ENCODE measurements around the gene SRRM3.

The SRRM3 gene

DNA sequence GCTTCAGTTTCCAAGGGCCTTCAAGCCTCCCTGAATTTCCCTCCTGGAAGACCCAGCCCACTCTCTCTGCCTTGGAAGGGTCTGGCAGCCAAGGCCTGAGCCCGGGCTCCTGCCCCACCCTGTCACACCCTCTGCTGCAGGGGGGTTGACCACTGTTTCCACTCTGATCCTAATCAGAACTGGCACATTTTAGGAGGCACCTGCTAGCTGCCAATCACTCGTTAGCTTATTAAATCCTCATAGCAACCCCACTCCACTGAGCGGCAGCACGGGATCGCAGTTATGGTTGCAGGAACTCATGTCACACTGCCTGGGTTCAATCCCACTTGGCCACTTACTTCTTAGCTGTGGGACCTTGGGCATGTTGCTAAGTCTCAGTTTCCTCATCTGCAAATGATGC lies 113.7 kb downstream of the SRRM3 start:
- no peak overlapping the region for H3K4me3 ChIP-seq (ENCODE audit: low read length)
- no peak for DNase-seq (ENCODE audit: low read depth)
- TF ChIP-seq, protein P1, sequence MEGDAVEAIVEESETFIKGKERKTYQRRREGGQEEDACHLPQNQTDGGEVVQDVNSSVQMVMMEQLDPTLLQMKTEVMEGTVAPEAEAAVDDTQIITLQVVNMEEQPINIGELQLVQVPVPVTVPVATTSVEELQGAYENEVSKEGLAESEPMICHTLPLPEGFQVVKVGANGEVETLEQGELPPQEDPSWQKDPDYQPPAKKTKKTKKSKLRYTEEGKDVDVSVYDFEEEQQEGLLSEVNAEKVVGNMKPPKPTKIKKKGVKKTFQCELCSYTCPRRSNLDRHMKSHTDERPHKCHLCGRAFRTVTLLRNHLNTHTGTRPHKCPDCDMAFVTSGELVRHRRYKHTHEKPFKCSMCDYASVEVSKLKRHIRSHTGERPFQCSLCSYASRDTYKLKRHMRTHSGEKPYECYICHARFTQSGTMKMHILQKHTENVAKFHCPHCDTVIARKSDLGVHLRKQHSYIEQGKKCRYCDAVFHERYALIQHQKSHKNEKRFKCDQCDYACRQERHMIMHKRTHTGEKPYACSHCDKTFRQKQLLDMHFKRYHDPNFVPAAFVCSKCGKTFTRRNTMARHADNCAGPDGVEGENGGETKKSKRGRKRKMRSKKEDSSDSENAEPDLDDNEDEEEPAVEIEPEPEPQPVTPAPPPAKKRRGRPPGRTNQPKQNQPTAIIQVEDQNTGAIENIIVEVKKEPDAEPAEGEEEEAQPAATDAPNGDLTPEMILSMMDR (conservative IDR thresholded peaks at IDR 0.05; ENCODE audit: low read length): no peak

DNA sequence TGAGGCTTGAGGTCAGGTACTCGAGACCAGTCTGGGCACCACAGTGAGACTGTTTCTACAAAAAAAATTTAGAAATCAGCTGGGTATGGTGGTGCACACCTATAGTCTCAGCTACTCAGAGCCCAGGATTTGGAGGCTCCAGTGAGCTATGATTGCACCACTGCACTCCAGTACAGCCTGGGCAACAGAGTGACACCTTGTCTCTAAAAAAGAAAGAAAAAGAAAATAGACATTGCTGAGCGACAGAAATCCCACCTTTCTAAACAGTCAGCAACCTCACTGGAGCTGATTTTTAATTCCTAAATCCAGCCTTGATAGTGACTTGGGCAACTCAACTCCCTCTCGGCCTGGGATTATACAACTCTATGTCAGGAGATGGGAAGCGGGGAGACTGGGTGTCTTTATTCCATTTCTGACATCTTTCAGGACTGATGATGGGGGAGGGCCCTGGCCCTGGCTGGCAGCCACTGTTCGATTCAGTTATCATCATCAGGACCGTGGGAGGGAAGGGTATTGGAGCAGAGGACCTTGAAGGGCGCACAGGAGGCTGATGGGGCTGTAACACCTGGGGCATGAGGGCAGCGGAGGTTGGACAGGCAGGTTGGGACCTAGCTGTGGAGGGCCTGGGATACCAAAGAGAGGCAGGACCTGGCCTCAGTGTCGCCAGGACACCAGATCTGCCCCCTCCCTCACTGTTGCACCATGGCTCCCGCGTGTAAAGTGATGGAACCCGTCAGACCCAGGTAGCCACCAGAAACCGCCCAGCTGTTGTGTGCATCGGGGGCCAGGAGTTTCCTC lies 115.5 kb downstream of the SRRM3 start:
- TF ChIP-seq, protein P1 (conservative IDR thresholded peaks at IDR 0.05; ENCODE audit: low read length): no peak
- no peak for DNase-seq (ENCODE audit: low read depth)
- peak overlapping the region; percentile 94 for H3K4me3 ChIP-seq (ENCODE audit: low read length)

DNA sequence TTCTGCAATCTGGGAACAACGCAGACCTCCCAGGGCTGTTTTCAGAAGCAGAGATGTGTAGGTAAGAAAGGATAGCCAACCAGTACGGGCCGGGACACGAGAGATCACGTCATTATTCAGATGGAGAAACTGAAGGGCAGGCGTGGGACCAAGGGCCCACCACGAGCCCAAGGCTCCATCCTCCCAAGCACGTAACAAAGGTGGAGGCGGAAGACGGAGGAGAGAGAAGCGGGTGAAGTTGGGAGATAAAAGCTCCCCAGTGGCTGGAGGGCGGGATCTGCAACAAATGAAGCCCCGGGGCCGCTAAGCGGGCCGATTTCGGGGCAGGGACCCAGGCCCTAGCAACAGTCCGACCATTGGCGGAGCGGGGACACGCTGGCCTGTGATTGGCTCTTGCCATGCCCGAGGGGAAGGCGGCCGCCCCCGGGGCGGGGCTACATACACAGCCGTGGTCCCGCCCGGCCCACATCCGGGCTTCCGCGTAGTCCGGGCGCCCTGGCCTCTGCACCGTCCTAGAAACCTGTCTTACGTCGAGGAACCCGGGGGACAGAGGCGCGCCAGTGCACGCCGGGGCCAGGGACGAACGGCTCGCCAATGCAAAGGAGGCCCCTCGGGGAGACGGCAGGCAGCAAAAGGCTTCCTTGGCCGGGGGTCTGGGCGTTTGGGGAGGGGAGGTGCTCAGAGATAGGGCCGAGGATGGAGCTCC lies 116.2 kb downstream of the SRRM3 start:
- H3K4me3 ChIP-seq (ENCODE audit: low read length): peak overlapping the region; percentile 94
- peak; percentile 95 for DNase-seq (ENCODE audit: low read depth)
- TF ChIP-seq, protein P1 (conservative IDR thresholded peaks at IDR 0.05; ENCODE audit: low read length): no peak

DNA sequence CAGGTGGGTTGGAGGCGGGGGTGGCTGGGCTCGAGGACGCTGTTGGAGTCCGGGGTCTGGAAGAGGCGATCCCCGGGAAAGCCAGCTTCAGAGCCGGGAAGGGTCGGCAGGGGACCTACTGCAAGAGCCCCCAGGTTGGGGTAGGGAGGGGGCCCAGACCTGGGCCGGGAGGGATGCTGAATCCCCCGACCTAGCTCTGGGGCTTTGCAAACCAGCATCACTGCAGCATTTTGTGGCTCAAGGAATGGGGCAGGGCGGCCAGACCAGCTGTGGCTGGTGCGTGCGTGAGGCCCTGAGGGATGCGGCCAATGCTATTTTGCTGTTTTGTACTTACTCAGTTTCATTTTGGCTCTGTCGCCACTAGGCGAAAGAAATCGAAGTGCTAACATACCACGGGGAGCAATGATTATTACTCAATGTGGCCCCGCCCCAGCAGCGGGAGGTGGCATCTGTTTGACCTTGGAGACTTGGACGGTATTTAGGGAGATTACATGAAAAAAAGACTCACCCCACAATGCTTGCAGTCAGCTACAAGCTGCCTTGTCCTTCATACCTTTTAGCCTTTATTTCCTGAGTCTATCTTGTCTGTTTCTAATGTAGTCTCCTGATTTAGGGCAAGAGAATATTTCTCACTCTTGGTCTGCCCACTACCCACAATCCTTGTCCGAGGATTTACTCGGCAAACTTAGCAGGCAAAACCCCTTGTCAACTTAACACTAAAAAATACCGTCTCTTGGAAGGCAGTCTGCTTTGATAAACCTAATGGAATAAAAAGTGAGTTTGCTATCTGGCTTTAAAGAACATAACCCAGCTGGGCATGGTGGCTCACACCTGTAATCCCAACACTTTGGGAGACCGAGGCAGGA lies 117.0 kb downstream of the SRRM3 start:
- peak; percentile 95 for DNase-seq (ENCODE audit: low read depth)
- H3K4me3 ChIP-seq (ENCODE audit: low read length): peak overlapping the region; percentile 94

DNA sequence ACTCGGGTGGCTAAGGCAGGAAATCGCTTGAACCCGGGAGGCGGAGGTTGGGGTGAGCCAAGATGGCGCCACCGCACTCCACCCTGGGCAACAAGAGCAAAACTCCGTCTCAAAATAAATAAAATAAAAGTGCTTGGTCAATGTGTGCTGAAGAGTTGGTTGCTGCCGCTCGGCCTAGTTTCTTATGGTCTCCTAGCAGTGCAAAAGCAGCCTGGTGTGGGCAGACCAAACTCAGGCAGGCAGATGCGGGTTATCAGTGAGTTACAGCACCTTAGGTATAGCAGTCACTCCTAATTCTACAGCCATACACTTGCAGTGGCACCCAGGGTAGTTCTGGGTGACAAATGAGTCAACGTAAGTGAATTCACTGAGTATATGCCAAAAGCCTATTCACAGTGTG lies 123.4 kb downstream of the SRRM3 start:
- DNase-seq (ENCODE audit: low read depth): no peak
- TF ChIP-seq, protein P1 (conservative IDR thresholded peaks at IDR 0.05; ENCODE audit: low read length): no peak
- H3K4me3 ChIP-seq (ENCODE audit: low read length): no peak overlapping the region

More for the DNA sequence above, 117.0 kb downstream of the SRRM3 start:
- TF ChIP-seq, protein P1 (conservative IDR thresholded peaks at IDR 0.05; ENCODE audit: low read length): peak; percentile 54

DNA sequence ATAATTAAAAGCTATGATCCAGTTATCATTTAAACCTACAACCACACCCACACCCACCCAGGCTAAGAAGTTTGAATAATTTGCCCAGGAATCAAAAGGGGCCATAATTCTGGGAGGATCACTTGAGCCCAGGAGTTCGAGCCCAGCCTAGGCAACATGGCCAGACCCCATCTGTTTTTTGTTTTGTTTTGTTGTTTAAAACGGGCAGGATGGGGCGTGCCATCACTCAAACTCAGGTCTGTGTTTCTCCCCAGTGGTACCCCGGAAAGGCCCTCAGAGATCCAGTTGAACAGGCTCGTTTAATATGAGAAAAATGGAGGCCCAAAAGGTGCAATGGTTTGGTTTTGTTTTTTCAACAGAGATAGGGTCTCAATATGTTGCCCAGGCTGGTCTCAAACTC lies 124.1 kb downstream of the SRRM3 start:
- DNase-seq (ENCODE audit: low read depth): no peak
- H3K4me3 ChIP-seq (ENCODE audit: low read length): no peak overlapping the region
- TF ChIP-seq, protein P1 (conservative IDR thresholded peaks at IDR 0.05; ENCODE audit: low read length): no peak

Measured in AG10803 (cell line).